GM12801 (cell line): ENCODE measurements around the gene PRSS56.

Source experiments
- TF ChIP-seq, protein P1 (sequence below): IDR thresholded peaks from one replicate; pipeline ENCODE4 v1.5.1; 2011; ENCODE audit warnings: control low read depth; ENCODE audit not compliant: insufficient read length; ENCODE audit errors: extremely low read depth

PRSS56 gene

DNA sequence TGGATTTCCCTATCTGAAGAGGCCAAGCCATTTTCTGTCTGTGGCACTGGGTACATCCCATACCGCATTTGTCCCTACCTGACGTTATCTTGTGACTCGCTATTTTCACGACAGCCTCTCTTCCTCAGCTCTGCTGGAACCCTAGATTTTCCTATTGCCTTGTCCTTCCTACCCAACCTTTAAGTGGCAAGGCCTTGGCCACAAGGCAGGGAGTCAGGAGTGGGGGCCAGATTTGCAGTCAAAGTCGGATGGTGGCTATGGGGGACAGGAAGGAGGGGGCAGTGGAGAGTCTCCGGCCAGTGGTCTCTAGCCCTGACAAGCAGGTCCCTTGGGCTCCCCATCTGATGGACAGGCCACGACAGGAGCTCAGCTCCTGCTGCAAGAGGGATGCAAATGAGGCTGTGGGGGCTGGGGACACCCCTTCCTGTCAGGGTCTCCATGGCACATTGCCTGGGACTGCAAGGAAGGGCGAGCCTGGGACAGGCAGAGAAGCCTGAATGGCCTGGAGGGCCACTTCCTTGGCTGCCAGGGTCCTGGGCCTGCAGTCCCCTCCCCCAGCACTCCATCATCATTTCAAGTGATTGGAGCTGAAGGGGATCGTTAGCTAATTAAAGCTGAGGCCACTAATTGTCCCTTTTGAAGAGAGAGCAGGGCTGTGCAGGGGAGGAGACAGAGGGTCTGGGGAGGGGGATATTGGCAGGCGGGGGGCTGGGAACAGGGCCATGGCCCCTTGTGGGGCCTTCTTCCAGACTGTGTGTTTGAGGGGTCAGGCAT is 26.3 kb upstream of the PRSS56 start:
- TF ChIP-seq, protein P1, sequence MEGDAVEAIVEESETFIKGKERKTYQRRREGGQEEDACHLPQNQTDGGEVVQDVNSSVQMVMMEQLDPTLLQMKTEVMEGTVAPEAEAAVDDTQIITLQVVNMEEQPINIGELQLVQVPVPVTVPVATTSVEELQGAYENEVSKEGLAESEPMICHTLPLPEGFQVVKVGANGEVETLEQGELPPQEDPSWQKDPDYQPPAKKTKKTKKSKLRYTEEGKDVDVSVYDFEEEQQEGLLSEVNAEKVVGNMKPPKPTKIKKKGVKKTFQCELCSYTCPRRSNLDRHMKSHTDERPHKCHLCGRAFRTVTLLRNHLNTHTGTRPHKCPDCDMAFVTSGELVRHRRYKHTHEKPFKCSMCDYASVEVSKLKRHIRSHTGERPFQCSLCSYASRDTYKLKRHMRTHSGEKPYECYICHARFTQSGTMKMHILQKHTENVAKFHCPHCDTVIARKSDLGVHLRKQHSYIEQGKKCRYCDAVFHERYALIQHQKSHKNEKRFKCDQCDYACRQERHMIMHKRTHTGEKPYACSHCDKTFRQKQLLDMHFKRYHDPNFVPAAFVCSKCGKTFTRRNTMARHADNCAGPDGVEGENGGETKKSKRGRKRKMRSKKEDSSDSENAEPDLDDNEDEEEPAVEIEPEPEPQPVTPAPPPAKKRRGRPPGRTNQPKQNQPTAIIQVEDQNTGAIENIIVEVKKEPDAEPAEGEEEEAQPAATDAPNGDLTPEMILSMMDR = no peak

DNA sequence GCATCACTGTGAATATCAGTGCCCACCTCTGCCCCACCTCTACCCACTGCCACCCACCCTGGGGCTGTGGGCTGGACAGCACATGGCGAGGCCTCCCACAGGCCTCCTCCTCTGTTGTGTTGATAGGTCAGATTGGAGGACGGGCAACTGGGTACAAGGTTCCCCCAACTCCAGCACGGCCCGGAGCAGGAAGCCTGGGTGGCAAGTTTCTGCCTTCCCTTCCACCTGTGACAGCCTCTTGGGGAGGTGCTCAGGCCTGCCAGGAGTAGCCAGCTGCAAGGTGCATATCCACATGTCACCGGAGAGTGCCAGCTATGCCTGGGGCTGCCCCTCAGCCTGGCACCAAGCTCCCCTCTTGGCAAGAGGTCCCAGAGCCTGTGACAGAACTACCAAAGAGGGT is 25.6 kb upstream of the PRSS56 start:
- TF ChIP-seq, protein P1 = no peak

DNA sequence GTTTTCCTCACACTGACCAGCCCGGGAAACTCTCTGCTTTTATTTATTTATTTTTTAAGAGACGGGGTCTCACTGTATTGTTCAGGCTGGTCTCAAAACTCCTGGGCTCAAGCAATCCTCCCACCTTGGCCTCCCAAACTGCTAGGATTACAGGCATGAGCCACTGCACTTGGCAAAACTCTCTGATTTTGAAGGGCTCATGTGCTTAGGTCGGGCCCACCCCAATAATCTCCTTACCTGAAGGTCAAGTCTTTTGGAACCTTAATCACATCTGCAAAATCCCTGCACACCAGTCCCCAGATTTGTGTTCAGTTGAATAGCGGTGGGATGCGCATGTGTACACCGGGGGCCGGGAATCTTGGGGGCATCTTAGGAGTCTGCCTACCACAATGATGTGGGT is 24.9 kb upstream of the PRSS56 start:
- TF ChIP-seq, protein P1 = no peak

GRCh38 chr2:232496501-232497270 is 23.5 kb upstream of the PRSS56 start:
- TF ChIP-seq, protein P1 = no peak

DNA sequence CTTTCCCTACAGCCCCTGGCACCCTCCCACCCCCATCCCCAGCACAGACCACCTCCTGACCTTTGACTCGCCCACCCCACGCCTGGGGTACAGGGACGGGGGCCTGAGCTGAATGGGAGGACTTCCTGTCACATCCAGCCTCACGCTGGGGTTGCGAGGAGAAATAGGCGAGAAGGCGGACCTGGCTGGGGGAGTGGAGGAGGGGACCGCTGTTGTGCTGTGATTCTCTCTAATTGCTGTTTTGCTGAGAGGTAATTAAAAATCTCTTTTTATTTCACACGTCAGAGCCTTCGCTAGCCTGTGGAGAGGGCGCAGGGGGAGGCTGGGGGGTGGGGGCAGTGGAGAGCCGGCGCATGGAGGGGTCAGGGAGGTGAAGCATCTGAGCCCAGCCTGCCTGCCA is 22.8 kb upstream of the PRSS56 start:
- TF ChIP-seq, protein P1 = no peak

DNA sequence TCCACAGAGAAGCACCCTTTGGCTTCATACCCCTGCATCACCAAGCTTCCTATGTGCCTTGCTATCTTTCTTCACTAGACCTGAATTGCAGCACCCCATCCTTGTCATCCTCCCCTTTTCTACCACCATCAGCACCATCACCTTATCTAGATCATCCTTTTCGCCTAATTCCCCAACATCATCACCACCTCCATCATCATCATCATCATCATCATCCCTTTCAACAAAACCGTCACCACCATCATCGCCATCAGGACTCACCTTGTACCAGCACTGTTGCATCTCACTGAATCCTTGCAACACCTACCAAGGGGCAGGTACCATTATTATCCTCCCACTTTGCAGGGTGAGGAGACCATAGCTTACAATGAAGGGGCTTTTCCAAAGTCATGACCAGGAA is 21.7 kb upstream of the PRSS56 start:
- TF ChIP-seq, protein P1 = no peak

GRCh38 chr2:232501331-232501771 is 18.8 kb upstream of the PRSS56 start:
- TF ChIP-seq, protein P1 = no peak
